HG03095 (cell line): Measurements from ENCODE around the gene FGF22.
"Not testable (repeated sequence)": the region's sequence is repeated elsewhere in the genome, so short reads cannot be mapped to it uniquely, and the experiment has no call there.

ENCODE experiments used
- ATAC-seq: cut with Tn5 transposase; IDR thresholded peaks from one replicate; pipeline ENCODE4 v1.9.1; 2021; ENCODE audit warnings: moderate library complexity; ENCODE audit not compliant: unreplicated experiment

The FGF22 gene

DNA sequence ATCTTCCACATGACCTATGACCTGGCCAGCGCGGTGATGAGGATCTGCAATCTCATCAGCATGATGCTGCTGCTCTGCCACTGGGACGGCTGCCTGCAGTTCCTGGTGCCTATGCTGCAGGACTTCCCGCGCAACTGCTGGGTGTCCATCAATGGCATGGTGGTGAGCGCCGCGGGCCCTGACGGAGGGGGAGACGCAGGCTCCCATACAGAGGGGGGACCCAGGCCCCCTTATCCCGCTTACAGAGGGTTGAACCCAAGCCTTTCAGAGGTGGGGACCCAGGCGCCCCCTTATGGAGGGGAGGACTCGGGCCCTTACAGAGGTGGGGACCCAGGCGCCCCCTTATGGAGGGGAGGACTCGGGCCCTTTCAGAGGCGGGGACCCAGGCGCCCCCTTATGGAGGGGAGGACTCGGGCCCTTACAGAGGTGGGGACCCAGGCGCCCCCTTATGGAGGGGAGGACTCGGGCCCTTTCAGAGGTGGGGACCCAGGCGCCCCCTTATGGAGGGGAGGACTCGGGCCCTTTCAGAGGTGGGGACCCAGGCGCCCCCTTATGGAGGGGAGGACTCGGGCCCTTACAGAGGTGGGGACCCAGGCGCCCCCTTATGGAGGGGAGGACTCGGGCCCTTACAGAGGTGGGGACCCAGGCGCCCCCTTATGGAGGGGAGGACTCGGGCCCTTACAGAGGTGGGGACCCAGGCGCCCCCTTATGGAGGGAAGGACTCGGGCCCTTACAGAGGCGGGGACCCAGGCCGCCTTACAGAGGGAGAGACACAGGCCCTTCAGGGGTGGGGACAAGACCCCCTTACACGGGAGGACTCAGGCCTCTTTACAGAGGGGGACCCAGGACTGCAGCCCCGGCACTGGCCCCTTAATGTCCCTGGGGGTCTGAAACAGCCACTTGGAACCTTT, 34.4 kb upstream of the FGF22 start:
- not testable (repeated sequence) for ATAC-seq

DNA sequence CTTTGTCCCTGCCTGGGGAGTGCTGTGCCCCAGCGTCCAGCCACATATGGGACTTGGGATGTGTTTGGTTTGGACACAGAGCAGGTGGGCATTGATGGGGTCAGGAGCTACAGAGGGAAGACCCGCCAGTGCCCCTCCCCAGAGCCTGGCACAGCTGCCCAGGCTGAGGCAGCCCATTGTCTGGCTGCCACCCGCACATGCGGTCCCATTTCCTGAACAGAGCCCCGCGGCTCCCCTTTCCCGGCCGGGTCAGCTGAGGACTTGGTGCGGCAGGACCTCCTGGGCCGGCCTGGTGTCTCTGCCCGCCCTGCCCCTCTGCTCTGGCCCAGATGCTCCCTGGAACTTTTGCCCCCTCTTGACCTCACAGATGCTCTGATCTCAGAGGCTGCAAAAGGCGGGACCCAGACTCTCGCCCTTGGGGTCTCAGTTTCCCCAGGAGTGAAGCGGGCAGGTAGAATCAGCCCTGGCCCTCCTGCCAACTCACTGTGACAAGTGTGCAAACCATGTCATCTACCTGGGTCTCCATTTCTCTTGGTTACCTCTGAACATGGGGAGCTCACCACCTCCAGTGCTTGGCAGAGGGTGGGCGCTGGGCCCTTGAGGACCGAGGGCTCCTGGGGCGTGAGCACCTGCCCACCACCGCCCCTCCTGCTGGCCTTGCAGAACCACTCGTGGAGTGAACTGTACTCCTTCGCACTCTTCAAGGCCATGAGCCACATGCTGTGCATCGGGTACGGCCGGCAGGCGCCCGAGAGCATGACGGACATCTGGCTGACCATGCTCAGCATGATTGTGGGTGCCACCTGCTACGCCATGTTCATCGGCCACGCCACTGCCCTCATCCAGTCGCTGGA, 32.2 kb upstream of the FGF22 start:
- no peak for ATAC-seq

DNA sequence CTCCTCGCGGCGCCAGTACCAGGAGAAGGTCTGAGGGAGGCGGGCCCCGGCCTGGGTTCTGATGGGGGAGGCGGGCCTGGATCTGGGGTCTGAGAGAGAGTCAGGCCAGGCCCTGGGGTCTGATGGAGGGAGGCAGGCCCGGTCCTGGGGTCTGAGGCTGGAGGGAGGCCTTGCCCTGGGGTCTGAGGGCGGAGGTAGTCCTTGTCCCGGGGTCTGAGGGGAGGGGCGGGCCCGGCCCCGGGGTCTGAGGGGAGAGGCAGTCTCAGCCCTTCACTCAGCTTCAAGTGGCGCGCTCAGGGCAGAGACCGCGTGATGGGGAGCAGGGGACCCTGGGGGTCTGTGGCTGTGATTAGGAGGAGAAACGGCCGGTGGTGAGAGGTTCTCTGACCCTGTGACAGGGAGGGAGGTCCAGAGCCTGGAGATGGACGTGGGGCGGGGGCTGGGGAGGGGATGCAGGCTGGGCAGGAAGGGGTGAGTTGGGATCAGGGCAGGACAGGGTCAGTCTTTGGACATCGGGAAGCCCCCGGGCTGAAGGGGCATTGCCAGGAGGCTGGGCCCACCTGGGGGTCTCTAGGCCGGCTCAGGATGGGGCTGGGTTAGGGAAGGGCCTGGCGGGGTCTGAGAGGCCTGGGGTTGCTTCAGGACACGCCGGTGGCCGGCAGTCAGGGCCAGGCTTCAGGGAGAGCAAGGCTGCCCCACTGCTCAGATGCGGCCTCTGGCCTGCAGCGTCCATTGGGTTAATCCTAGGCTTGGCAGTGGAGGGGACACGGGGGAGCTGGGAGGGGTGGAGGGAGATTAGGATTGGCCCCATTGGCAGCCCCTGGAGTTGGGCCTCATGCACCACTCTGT, 31.3 kb upstream of the FGF22 start:
- no peak for ATAC-seq

DNA sequence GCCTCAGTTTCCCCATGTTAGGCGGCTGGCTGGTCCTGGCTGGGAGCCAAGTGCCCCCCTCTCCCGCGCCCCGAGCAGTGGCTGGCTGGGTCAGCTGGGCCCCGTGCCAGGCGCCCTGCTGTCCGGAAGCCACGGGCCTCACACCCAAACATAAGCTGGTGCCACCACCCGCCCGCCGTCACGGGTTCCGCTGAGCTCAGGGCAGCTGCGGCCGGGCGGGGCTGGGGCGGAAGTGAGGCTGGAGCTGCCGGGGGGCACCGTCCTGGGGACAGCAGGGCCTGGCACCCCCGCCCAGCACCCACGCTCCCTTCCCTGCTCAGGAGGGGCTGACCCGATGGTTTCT, 30.7 kb upstream of the FGF22 start:
- no peak for ATAC-seq

DNA sequence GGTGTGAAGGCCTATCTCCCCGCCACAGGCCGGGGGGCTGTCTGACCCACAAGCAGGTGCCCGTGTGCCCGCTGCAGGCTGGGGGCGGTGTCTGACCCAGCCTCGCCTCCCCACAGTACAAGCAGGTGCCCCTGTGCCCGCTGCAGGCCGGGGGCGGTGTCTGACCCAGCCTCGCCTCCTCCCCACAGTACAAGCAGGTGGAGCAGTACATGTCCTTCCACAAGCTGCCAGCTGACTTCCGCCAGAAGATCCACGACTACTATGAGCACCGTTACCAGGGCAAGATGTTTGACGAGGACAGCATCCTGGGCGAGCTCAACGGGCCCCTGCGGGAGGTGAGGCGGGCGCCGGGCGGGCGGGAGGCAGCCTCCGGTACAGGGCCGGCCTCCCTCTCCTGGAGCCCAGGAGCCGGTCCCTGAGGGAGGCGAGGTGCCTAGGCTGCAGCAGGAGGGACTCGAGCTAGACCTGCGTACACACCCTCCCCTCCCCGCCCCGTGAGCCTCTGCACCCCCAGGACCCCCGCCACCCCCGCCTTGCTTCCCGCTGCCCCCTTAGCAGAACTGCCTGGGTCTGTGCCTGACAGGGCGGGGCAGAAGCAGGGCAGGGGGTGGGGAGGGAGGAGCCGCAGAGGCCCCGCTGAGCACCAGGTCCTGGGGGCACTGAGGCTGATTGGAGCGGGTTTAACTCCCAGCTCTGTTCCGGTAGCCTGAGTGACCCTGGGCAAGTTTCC, 29.4 kb upstream of the FGF22 start:
- no peak for ATAC-seq

DNA sequence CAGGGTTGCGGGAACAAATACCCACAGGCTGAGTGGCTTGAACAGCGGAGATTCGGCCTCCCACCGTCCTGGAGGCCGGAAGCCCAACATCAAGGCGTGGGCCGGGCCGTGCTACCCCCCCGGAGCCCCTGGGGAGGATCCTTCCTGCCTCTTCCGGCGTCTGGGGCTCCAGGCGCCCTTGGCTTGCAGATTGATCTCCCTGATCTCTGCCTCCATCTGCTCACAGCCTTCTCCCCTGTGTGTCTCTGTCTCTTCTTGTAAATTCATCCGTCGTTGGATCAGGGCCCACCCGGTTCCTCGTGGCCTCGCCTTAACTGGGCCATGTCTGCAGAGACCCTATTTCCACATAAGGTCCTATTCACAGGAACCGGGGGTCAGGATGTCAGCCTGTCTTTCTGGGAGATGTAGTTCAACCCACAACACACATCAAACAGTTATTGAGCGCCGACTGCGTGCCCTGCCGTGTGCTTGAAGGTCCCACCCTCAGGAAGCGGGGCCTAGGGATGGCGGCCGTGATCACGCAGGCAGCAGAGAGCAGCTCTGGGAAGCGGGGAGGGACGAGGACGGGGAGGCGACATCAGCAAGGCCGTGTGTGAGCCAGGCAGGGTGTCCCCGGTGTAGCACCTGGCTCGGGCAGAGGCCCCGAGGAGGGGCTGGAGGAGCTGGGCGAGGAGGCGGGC, 28.7 kb upstream of the FGF22 start:
- ATAC-seq: no peak

DNA sequence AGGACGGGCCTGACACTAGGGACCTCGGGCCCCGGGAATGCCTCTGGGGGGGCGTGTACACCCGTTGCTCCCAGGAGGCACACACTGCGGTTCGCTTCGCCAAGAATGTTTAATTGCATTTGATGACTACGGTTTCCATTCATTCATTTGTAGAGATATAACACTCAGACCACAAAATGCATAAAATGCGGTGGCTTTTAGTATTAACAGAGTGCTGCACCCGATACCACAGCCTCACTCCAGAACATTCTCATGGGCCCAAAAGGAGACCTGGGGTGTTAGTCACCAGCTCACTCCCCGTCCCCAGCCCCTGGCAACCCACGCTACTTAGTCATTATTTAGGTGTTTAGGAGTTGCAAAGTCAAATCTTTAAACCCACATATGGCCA, 28.2 kb upstream of the FGF22 start:
- ATAC-seq: no peak

DNA sequence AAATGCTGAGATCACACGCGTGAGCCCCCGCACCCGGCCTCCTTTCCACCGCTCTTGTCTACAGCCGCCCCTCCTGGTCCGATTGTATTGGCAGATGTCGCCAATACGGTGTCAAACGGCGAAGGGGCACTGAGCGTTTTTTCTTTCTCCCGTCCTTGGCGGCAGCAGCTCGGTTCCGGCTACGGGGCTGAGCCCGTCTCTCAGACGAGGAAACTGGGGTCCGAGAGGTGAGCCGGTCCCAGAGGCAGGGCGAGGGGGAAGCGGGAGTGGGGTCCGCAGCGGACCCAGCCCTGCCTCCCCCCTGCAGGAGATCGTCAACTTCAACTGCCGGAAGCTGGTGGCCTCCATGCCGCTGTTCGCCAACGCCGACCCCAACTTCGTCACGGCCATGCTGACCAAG, 26.7 kb upstream of the FGF22 start:
- ATAC-seq: no peak

DNA sequence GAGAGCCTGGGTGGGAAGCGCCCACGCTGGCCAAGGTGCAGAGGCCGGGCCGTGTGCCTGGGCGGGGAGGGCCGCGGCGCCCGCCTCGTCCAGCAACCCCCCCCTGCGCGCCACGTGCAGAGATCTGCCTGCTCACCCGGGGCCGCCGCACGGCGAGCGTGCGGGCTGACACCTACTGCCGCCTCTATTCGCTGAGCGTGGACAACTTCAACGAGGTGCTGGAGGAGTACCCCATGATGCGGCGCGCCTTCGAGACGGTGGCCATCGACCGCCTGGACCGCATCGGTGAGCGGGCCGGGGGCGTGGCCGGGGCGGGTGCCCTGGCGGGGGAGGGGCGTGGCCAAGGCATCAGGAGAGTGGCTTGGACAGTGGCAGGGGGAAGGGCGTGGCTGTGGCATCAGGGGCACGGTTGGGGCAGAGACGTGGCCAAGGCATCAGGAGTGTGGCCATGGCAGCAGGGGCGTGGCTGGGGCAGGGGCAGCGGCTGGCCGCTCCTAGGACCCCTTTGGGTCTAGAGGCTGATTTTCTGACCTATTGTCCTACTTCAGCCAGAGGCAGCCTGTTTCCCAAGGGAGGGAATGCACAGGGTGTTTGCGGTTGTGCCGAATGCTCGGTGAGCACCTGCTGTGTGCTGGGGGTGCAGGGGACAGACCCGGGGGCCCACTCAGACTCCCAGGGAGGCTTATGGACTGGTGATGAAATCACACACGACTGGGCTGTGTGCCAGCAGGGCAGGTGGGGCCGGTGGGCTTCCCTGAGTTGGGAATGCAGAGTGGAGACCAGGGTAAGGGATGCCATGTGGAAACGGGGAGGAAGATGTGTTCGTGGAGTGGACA, 25.7 kb upstream of the FGF22 start:
- ATAC-seq: no peak

DNA sequence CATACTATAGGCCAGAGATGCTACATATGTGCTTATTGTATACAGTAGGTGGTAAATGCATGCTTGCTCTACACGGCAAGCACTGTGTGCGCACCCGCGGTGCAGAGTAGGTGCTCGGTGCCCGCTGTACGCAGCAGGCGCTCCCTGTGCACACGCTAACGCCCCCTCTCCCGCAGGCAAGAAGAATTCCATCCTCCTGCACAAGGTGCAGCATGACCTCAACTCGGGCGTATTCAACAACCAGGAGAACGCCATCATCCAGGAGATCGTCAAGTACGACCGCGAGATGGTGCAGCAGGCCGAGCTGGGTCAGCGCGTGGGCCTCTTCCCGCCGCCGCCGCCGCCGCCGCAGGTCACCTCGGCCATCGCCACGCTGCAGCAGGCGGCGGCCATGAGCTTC, 24.1 kb upstream of the FGF22 start:
- no peak for ATAC-seq

DNA sequence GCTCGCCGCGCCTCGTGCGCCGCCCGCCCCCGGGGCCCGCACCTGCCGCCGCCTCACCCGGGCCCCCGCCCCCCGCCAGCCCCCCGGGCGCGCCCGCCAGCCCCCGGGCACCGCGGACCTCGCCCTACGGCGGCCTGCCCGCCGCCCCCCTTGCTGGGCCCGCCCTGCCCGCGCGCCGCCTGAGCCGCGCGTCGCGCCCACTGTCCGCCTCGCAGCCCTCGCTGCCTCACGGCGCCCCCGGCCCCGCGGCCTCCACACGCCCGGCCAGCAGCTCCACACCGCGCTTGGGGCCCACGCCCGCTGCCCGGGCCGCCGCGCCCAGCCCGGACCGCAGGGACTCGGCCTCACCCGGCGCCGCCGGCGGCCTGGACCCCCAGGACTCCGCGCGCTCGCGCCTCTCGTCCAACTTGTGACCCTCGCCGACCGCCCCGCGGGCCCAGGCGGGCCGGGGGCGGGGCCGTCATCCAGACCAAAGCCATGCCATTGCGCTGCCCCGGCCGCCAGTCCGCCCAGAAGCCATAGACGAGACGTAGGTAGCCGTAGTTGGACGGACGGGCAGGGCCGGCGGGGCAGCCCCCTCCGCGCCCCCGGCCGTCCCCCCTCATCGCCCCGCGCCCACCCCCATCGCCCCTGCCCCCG, 23.5 kb upstream of the FGF22 start:
- no peak for ATAC-seq

DNA sequence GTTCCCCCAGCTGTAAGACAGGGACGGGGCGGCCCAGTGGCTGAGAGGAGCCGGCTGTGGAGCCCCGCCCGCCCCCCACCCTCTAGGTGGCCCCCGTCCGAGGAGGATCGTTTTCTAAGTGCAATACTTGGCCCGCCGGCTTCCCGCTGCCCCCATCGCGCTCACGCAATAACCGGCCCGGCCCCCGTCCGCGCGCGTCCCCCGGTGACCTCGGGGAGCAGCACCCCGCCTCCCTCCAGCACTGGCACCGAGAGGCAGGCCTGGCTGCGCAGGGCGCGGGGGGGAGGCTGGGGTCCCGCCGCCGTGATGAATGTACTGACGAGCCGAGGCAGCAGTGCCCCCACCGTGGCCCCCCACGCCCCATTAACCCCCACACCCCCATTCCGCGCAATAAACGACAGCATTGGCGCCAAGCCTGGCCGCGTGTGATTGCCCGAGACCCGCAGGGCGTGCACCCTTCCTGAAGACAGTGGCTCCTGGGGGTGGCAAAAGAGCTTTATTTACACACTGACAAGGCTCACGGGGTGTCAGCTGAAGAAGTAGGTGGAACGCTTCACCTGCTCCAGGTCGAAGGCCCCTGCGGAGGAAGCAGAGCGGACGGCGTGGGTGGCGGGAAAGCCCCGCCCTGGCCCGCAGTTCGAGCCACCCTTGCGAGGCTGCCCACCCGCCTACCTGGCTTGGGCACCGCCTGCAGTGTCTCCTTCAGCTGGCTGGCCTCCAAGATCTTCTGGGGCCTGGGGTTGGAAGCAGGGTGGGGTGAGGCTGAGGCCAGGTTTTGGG, 22.7 kb upstream of the FGF22 start:
- ATAC-seq: no peak

DNA sequence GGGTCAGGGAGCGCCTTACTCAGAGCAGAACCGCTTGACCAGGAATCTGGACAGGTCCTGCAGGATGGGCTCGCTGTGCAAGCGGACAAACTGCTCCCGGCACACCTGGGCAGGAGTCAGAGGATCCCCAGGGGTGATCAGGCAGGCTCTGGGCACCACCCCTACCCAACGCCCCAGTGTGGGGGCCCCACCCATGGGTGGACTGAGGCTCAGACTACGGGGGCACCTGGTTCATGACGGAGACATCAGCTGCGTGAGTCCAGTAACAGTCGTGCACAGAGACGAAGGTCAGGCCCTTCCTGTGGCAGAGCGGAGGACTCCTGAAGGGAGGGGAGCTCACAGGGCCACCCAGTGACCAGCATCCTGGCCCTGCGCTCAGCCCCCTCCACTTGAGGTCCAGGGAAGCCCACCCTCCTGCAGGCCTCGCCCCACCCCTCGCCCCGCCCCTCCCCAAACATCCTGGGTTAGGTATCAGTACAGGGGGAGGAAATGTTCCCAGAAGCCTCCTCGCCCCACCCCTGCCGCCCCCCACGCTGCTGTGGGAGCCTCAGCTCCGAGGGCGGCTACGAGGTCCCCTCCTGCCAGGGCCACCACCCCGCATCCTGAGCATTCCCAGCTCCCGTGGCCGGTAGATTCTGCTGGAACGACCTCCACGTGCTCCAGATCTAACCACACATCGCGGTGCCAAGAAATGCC, 22.0 kb upstream of the FGF22 start:
- no peak for ATAC-seq

DNA sequence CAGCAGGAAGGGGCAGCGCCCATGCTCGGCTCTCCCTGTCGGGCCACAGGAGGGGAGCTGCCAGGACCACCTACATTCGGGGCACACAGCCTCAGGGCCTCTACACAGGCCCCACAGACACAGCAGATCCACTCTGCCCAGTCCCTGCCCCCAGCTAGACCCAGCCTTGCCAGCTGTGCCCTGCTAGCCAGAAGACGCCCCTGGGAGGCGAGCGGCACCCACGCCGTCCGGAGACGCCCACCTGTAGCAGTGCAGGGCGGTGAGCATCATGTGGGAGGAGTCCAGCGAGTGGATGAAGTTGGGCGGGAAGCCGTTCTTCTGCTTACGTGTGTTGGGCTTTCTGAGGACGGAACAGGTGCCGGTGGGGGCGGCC, 21.4 kb upstream of the FGF22 start:
- no peak for ATAC-seq

DNA sequence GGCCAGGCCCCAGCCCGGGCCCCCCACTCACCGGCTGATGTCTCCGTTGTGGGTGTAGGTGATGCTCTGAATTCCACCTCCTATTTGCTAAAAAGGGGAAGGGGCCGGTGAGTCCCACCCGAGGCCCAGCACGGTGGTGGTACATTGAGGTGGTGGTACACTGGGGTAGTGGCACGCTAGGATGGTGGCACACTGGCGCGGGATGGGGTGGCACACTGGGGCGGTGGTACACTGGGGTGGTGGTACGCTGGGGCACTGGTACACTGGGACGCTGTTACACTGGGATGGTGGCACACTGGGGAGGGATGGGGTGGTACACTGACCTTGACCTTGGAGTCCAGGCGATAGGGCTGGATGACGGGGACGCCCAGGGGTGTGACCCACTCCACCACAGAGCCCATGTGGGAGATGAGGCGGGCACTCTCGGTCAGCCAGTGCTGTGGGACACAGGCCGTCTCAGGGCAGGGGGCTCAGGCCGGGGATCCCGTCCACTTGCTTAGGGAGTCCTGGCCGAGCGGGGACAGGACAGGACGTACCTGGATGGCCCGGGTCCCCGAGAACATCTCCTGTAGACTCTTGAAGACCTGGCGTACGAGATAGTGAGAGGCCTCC, 20.9 kb upstream of the FGF22 start:
- ATAC-seq: no peak

DNA sequence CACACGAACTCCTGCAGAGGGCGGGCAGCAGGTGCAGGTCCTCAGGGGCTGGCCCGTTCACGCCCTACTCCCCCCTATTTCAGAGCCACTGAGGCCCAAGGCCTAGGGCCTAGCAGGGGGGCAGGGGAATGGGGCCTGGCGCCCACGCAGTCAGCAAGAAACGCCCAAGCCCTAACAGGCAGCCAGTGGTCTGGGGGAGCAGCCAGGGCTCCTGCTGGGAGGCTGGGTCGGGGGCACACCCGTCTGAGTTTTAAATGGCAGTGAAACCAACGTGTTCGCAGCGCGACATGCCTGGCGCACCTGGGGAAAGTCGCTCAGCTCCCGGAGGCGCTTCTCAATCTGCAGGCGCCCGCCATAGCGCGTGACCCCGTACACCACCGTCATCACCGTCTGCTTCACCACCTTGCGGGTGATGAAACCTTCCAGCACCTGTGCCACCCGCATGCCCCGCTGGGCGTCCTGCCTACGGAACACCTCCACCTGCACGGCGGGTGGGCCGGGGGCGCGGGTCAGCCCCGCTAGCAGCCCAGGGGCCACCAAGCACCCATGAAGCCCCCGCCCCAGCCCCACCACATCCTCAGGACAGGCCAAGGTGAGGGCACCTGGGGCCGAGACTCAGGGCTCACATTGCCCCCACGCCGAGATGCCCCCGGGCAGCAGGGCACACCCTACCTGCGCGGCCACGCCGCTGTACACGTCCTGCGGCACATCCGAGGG, 20.2 kb upstream of the FGF22 start:
- no peak for ATAC-seq
